Measurements from ENCODE around the gene ALK.

The ALK gene

DNA sequence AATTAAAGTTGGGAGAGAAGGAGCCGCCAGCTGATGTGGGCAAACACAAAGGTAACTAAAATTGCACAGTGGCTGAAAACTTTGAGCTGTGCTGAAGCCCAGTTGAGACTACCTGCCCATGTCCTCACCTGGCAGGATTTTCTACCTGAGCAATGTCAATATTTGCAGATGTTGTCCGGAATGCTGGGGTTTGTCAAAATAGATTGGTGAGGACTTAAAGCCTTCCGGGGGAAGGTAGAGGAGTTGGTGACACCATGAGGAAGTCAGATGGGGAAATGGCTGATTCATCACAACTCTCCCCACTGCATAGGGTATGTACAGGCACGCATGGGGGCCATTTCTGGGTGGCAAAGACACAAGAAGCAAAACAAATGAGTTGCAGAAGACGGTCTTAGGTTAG, 114.9 kb downstream of the ALK start:
- no peaks in the 10 kb centered on the region for H3K9me3 Mint-ChIP-seq
- H3K4me1 Mint-ChIP-seq = no peaks in the 10 kb centered on the region
- no peak overlapping the region for H3K4me3 Mint-ChIP-seq
- H3K27me3 Mint-ChIP-seq = peaks cover 4% of the 10 kb centered on the region
- DNase-seq = no peak
- H3K36me3 Mint-ChIP-seq (ENCODE audit: low read depth) = no peaks in the 10 kb centered on the region
- ATAC-seq = no peak
- no peak overlapping the region for H3K27ac Mint-ChIP-seq

- DNase-seq (no peak), ATAC-seq (no peak)
- Mint-ChIP-seq H3K27me3 (no peaks in the 10 kb centered on the region), H3K27ac (no peak overlapping the region), H3K36me3 (ENCODE audit: low read depth) (no peaks in the 10 kb centered on the region), H3K9me3 (no peaks in the 10 kb centered on the region), H3K4me1 (no peaks in the 10 kb centered on the region), H3K4me3 (no peak overlapping the region)
Observed at GRCh38 chr2:29804671-29805070, 116.7 kb downstream of the ALK start.

- H3K36me3 Mint-ChIP-seq (ENCODE audit: low read depth) = no peaks in the 10 kb centered on the region
- no peak overlapping the region for H3K4me3 Mint-ChIP-seq
- H3K4me1 Mint-ChIP-seq = no peaks in the 10 kb centered on the region
- DNase-seq (no peak), ATAC-seq (no peak)
- H3K27ac Mint-ChIP-seq = no peak overlapping the region
- H3K9me3 Mint-ChIP-seq = no peaks in the 10 kb centered on the region
- H3K27me3 Mint-ChIP-seq = no peaks in the 10 kb centered on the region
Observed at GRCh38 chr2:29803537-29803936, 117.8 kb downstream of the ALK start.

DNA sequence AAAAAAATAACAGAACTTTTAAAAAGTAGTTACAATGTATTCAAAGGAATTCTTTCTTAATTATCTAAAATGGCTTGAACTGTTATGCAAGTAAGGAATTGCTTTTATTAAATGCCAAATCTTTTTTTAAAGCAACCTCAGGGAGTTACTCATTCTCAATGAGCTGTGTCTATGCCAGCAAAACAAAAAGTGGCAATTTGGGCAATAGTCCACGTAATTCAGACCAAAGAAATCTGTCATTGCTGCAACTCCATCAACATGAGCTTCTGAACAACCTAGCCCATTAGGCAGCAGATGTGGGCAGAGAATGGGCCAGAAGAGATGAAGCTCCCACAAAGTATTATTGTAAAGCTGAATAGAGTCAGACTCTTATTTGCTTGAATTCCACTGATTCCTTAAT, 118.4 kb downstream of the ALK start:
- ATAC-seq (no peak), DNase-seq (no peak)
- H3K4me3 Mint-ChIP-seq = no peak overlapping the region
- H3K9me3 Mint-ChIP-seq = no peaks in the 10 kb centered on the region
- H3K27me3 Mint-ChIP-seq = no peaks in the 10 kb centered on the region
- H3K27ac Mint-ChIP-seq = no peak overlapping the region
- no peaks in the 10 kb centered on the region for H3K36me3 Mint-ChIP-seq (ENCODE audit: low read depth)
- no peaks in the 10 kb centered on the region for H3K4me1 Mint-ChIP-seq

- Mint-ChIP-seq H3K27ac (no peak overlapping the region), H3K9me3 (no peaks in the 10 kb centered on the region), H3K4me3 (no peak overlapping the region), H3K36me3 (ENCODE audit: low read depth) (no peaks in the 10 kb centered on the region), H3K27me3 (no peaks in the 10 kb centered on the region), H3K4me1 (no peaks in the 10 kb centered on the region)
- no peak for ATAC-seq
- no peak for DNase-seq
Observed at GRCh38 chr2:29799628-29800027, 121.8 kb downstream of the ALK start.

- ATAC-seq = no peak
- Mint-ChIP-seq H3K4me3 (no peak overlapping the region), H3K27ac (no peak overlapping the region), H3K36me3 (ENCODE audit: low read depth) (no peaks in the 10 kb centered on the region), H3K9me3 (no peaks in the 10 kb centered on the region), H3K4me1 (no peaks in the 10 kb centered on the region), H3K27me3 (no peaks in the 10 kb centered on the region)
- DNase-seq = no peak
Observed at GRCh38 chr2:29797916-29798315, 123.5 kb downstream of the ALK start.

DNA sequence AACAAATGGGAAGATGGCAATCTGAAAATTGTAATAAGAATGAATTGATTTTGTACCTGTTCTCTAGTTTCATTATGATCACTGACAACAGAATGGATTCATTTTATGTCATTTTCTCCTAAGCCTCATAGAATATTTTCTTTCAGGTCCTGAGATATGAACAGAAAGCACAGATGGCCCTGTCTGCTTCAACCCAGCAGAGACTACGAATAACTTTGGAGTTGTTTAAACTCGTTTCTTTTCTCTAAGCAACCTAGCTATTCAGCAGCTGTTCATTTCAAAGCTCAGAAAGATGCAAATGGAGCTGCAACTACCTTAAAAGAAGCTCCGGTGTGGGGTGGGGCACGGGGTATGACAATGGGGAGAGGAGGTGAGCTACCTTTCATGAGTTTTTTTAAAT, 124.9 kb downstream of the ALK start:
- no peak for DNase-seq
- Mint-ChIP-seq H3K27ac (no peak overlapping the region), H3K36me3 (ENCODE audit: low read depth) (no peaks in the 10 kb centered on the region), H3K4me3 (no peak overlapping the region), H3K4me1 (no peaks in the 10 kb centered on the region), H3K27me3 (no peaks in the 10 kb centered on the region), H3K9me3 (no peaks in the 10 kb centered on the region)
- no peak for ATAC-seq

DNA sequence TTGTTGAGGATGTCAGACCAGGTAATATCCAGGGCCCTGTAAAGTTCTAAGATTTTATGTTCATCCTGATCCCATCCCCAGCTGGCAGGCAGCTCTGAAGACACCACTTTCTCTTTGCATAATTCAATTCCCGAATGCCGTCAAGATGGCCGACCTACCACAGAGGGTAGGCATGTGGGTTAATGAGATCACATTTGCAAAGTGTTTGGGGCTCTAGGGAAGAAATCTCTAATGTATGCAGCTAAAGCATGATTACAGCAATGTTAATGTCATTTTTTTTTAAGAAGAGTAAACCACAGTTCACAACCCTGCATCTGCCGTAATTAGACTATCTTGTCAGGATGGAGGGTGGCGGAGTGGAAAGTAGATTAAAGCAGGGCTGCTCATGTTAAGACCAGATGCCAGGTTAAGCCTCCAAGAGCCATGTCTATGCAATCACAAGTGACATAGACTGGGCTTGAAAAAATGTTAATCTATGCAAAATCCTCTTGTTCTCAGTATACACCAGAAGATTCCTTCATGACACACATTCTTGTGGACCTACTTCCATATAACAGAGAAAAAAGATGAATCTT, 131.4 kb downstream of the ALK start:
- no peaks in the 10 kb centered on the region for H3K36me3 Mint-ChIP-seq (ENCODE audit: low read depth)
- no peak overlapping the region for H3K4me3 Mint-ChIP-seq
- H3K27ac Mint-ChIP-seq = no peak overlapping the region
- peaks cover 4% of the 10 kb centered on the region for H3K9me3 Mint-ChIP-seq
- ATAC-seq = no peak
- no peaks in the 10 kb centered on the region for H3K4me1 Mint-ChIP-seq
- DNase-seq = no peak
- H3K27me3 Mint-ChIP-seq = peaks cover 6% of the 10 kb centered on the region

GRCh38 chr2:29787473-29788465, 133.6 kb downstream of the ALK start:
- H3K27me3 Mint-ChIP-seq = peaks cover 9% of the 10 kb centered on the region
- H3K36me3 Mint-ChIP-seq (ENCODE audit: low read depth) = no peaks in the 10 kb centered on the region
- H3K27ac Mint-ChIP-seq = no peak overlapping the region
- H3K4me3 Mint-ChIP-seq = no peak overlapping the region
- no peaks in the 10 kb centered on the region for H3K4me1 Mint-ChIP-seq
- DNase-seq (no peak), ATAC-seq (no peak)
- peaks cover 4% of the 10 kb centered on the region for H3K9me3 Mint-ChIP-seq

- H3K36me3 Mint-ChIP-seq (ENCODE audit: low read depth) = no peaks in the 10 kb centered on the region
Observed at GRCh38 chr2:29786361-29786760, 135.0 kb downstream of the ALK start.

GRCh38 chr2:29783666-29784065, 137.7 kb downstream of the ALK start:
- DNase-seq (no peak), ATAC-seq (no peak)
- Mint-ChIP-seq H3K4me1 (no peaks in the 10 kb centered on the region), H3K27ac (no peak overlapping the region), H3K27me3 (peaks cover 7% of the 10 kb centered on the region), H3K4me3 (no peak overlapping the region), H3K9me3 (no peaks in the 10 kb centered on the region), H3K36me3 (ENCODE audit: low read depth) (no peaks in the 10 kb centered on the region)

More at GRCh38 chr2:29786361-29786760, 135.0 kb downstream of the ALK start:
- ATAC-seq = no peak
- Mint-ChIP-seq H3K27me3 (peaks cover 9% of the 10 kb centered on the region), H3K9me3 (peaks cover 4% of the 10 kb centered on the region), H3K27ac (no peak overlapping the region), H3K4me1 (no peaks in the 10 kb centered on the region), H3K4me3 (no peak overlapping the region)
- no peak for DNase-seq

DNA sequence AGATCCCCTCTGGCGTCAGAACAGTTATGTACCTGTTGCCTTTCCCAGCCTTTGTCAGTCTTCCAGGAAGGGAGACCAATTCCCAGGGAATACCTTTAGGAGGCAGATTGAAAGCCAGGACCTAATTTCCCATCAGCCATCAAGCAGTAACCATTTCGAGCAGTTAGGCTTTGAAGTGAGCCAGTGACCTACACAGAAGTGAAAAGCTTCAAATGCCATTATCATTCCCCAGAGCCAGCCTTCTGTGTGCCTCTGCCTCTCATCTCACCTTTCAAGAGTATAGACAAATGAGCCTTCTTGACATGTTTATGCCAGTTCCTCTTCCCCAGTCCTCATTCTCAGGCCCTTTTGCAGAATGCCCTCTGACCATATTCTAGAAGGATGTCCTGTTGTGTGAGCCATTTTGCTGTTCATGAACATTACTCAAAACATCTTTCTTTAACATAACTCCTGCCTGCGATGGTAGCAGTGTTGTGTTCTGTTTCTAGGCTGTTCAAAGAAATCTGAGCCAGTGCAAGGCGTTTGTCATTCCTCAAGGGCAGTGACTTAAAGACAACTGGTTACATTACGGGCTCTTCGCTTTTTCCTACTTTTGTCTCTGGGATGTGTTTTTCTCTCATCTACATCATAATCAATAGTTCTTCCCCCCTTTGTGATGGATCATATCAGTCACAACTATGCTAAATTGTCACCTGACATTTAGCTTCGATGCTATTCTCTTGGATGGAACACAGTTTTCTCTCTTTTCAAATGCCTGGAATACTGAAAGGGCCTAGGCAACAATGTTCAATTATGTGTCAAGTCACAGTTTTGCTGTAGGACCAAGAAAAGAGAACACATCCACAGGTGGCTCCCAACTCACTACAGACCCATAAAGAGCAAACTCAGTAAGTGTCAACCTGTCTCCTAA, 138.6 kb downstream of the ALK start:
- no peaks in the 10 kb centered on the region for H3K36me3 Mint-ChIP-seq (ENCODE audit: low read depth)
- H3K4me3 Mint-ChIP-seq = no peak overlapping the region
- ATAC-seq (no peak), DNase-seq (no peak)
- no peak overlapping the region for H3K27ac Mint-ChIP-seq
- H3K9me3 Mint-ChIP-seq = no peaks in the 10 kb centered on the region
- peaks cover 7% of the 10 kb centered on the region for H3K27me3 Mint-ChIP-seq
- H3K4me1 Mint-ChIP-seq = no peaks in the 10 kb centered on the region

- no peak for ATAC-seq
Observed at GRCh38 chr2:29782087-29782486, 139.3 kb downstream of the ALK start.

DNA sequence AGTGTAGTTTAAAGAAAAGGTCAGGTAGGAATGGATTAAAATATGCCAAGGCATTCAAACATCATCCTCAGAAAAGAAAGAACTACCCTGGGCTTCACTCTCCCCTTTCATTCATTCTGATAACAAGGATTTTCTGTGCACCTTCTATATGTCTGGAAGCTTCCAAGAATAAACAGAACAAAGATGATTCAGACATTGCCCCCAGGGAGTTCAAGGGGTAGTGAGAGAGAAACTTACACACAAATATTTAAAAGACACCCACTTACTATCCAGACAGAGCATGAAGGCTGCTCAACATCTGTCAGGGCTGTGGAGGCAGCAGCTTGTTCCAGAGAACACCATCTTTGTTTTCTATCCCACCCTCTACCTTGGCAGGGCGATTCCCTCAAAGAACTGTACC, 140.5 kb downstream of the ALK start:
- Mint-ChIP-seq H3K27ac (no peak overlapping the region), H3K27me3 (peaks cover 3% of the 10 kb centered on the region), H3K36me3 (ENCODE audit: low read depth) (no peaks in the 10 kb centered on the region)

More at GRCh38 chr2:29782087-29782486, 139.3 kb downstream of the ALK start:
- no peak for DNase-seq
- no peaks in the 10 kb centered on the region for H3K4me1 Mint-ChIP-seq
- H3K9me3 Mint-ChIP-seq = no peaks in the 10 kb centered on the region
- no peak overlapping the region for H3K4me3 Mint-ChIP-seq
- peaks cover 7% of the 10 kb centered on the region for H3K27me3 Mint-ChIP-seq
- H3K36me3 Mint-ChIP-seq (ENCODE audit: low read depth) = no peaks in the 10 kb centered on the region
- H3K27ac Mint-ChIP-seq = no peak overlapping the region

More for the DNA sequence above, 140.5 kb downstream of the ALK start:
- ATAC-seq (no peak), DNase-seq (no peak)
- no peaks in the 10 kb centered on the region for H3K9me3 Mint-ChIP-seq
- H3K4me1 Mint-ChIP-seq = no peaks in the 10 kb centered on the region
- no peak overlapping the region for H3K4me3 Mint-ChIP-seq
